ENCODE data around the gene MAGEH1. TPM values are rescaled to one million over a fixed set of nuclear protein-coding genes. Genes with fewer than 3 reads are reported as not detected.
"Not testable (repeated sequence)": the region's sequence is repeated elsewhere in the genome, so short reads cannot be mapped to it uniquely, and the experiment has no call there.

Gene MAGEH1
- polyA plus RNA-seq (ENCODE audit: insufficient read length in 10 of 10) = 10 to 100 TPM; 38.4 to 64.4 (median 43.0) TPM
- long read RNA-seq, donor 1, transcript MAGEH1-201 (1 exons, 1,462 nt) = major isoform, 56 of 56 reads
- long read RNA-seq, donor 1, partial matches to known transcripts = 0 of 56 reads
- long read RNA-seq, donor 1, other reads (novel, unspliced or antisense) = 0 of 56 reads
- long read RNA-seq, donor 2, transcript MAGEH1-201 (1 exons, 1,462 nt) = major isoform, 40 of 40 reads
- long read RNA-seq, donor 2, partial matches to known transcripts = 0 of 40 reads
- long read RNA-seq, donor 2, other reads (novel, unspliced or antisense) = 0 of 40 reads
- long read RNA-seq, donor 3, partial matches to known transcripts = 0 of 1 reads
- long read RNA-seq, donor 3, other reads (novel, unspliced or antisense) = 0 of 1 reads
- long read RNA-seq, donor 4, transcript MAGEH1-201 (1 exons, 1,462 nt) = major isoform, 57 of 57 reads
- long read RNA-seq, donor 4, partial matches to known transcripts = 0 of 57 reads
- long read RNA-seq, donor 4, other reads (novel, unspliced or antisense) = 0 of 57 reads
- long read RNA-seq, donor 5, transcript MAGEH1-201 (1 exons, 1,462 nt) = major isoform, 64 of 64 reads
- long read RNA-seq, donor 5, partial matches to known transcripts = 0 of 64 reads
- long read RNA-seq, donor 5, other reads (novel, unspliced or antisense) = 0 of 64 reads
- long read RNA-seq, donor 6, transcript MAGEH1-201 (1 exons, 1,462 nt) = major isoform, 76 of 76 reads
- long read RNA-seq, donor 6, partial matches to known transcripts = 0 of 76 reads
- long read RNA-seq, donor 6, other reads (novel, unspliced or antisense) = 0 of 76 reads
- long read RNA-seq, donor 7, transcript MAGEH1-201 (1 exons, 1,462 nt) = major isoform, 42 of 42 reads
- long read RNA-seq, donor 7, partial matches to known transcripts = 0 of 42 reads
- long read RNA-seq, donor 7, other reads (novel, unspliced or antisense) = 0 of 42 reads
- long read RNA-seq, donor 8, transcript MAGEH1-201 (1 exons, 1,462 nt) = major isoform, 52 of 52 reads
- long read RNA-seq, donor 8, partial matches to known transcripts = 0 of 52 reads
- long read RNA-seq, donor 8, other reads (novel, unspliced or antisense) = 0 of 52 reads
- long read RNA-seq, donor 9, transcript MAGEH1-201 (1 exons, 1,462 nt) = major isoform, 8 of 8 reads
- long read RNA-seq, donor 9, partial matches to known transcripts = 0 of 8 reads
- long read RNA-seq, donor 9, other reads (novel, unspliced or antisense) = 0 of 8 reads

GRCh38 chrX:55451990-55452832 is at the start of gene MAGEH1:
Gene MAGEH1 (plus strand): TSS chrX:55452127. CDS start chrX:55452375, 248 bp downstream.
- DNase-seq = peak; percentile 85 to 95 (median 89)

- DNase-seq = not testable (repeated sequence)
Observed at GRCh38 chrX:55427079-55427478, 24.8 kb upstream of the MAGEH1 start.

GRCh38 chrX:55443468-55443867 is 8.5 kb upstream of the MAGEH1 start:
- DNase-seq = not testable (repeated sequence)

- DNase-seq = peak in 2 of 3 donors; percentile 16 to 21
Observed at GRCh38 chrX:55450259-55450658, 1.7 kb upstream of the MAGEH1 start.

GRCh38 chrX:55451141-55451540 is 786 bp upstream of the MAGEH1 start:
- DNase-seq = peak in 1 of 3 donors; percentile 21

- DNase-seq = no peak
Observed at GRCh38 chrX:55451626-55451989, 319 bp upstream of the MAGEH1 start.

- no peak for DNase-seq
Observed at GRCh38 chrX:55452833-55453124, 852 bp downstream of the MAGEH1 start.

GRCh38 chrX:55455708-55456107 is 3.8 kb downstream of the MAGEH1 start:
- DNase-seq = not testable (repeated sequence)

GRCh38 chrX:55459426-55459825 is 7.5 kb downstream of the MAGEH1 start:
- DNase-seq = not testable (repeated sequence)

- DNase-seq = not testable (repeated sequence)
Observed at GRCh38 chrX:55459926-55460325, 8.0 kb downstream of the MAGEH1 start.

GRCh38 chrX:55464050-55464449 is 12.1 kb downstream of the MAGEH1 start:
- DNase-seq = not testable (repeated sequence)

GRCh38 chrX:55465108-55465507 is 13.2 kb downstream of the MAGEH1 start:
- not testable (repeated sequence) for DNase-seq

- DNase-seq = not testable (repeated sequence)
Observed at GRCh38 chrX:55465791-55466190, 13.9 kb downstream of the MAGEH1 start.

GRCh38 chrX:55479956-55480355 is 28.0 kb downstream of the MAGEH1 start:
- DNase-seq = not testable (repeated sequence)

GRCh38 chrX:55480390-55481062 is 28.6 kb downstream of the MAGEH1 start:
- no peak for DNase-seq

GRCh38 chrX:55484948-55485347 is 33.0 kb downstream of the MAGEH1 start:
- DNase-seq = no peak

- no peak for DNase-seq
Observed at GRCh38 chrX:55486736-55487135, 34.8 kb downstream of the MAGEH1 start.

- peak in 1 of 3 donors; percentile 11 for DNase-seq
Observed at GRCh38 chrX:55487143-55487542, 35.2 kb downstream of the MAGEH1 start.

GRCh38 chrX:55488006-55488592 is 36.2 kb downstream of the MAGEH1 start:
- peak in 1 of 3 donors; percentile 71 for DNase-seq

Measured in muscle of back (tissue), 13 donors.